Vagina (tissue), 2 donors: ENCODE results near the gene MPRIP. TPM values are rescaled to one million over a fixed set of nuclear protein-coding genes. Genes with fewer than 3 reads are reported as not detected.
A peak's percentile ranks its signal among the peaks of the same experiment; 100 is the strongest.

Experiments
- DNase-seq, 2 donors: peaks; one replicate each; pipeline ENCODE4 v3.0.0-alpha.2; 2017; ENCODE audit errors: extremely low spot score in 2 of 2
- H3K27ac ChIP-seq: fragments of 200-600 bp; sonication (generic); one replicate; pipeline ENCODE4 v1.5.1; 2019
- H3K27me3 ChIP-seq: fragments of 200-600 bp; sonication (generic); one replicate; pipeline ENCODE4 v1.5.1; 2019
- H3K36me3 ChIP-seq, 2 donors: fragments of 200-600 bp; sonication (generic); one replicate each; pipeline ENCODE4 v1.5.1; 2017 to 2019
- H3K4me1 ChIP-seq: fragments of 200-600 bp; sonication (generic); one replicate; pipeline ENCODE4 v1.5.1; 2019
- H3K4me3 ChIP-seq, 2 donors: fragments of 200-600 bp; sonication (generic); 1 replicate in 1 of 2; 2 replicates in 1 of 2; pipeline ENCODE4 v1.5.1; 2016 to 2019
- H3K9me3 ChIP-seq: fragments of 200-600 bp; sonication (generic); one replicate; pipeline ENCODE4 v1.5.1; 2019
- POLR2A ChIP-seq, 2 donors: fragments of 450-650 bp; IDR thresholded peaks; one replicate each; pipeline ENCODE4 v1.6.1; 2017; ENCODE audit warnings: antibody characterized with exemption in 2 of 2, mild to moderate bottlenecking in 2 of 2, moderate library complexity in 2 of 2
- POLR2AphosphoS5 ChIP-seq, 2 donors: sonication (generic); formaldehyde crosslinking; IDR thresholded peaks; one replicate each; pipeline ENCODE4 v1.9.0; 2017; ENCODE audit warnings: antibody characterized with exemption in 2 of 2, mild to moderate bottlenecking in 2 of 2, low read depth in 1 of 2; ENCODE audit not compliant: insufficient read depth in 1 of 2
- intact Hi-C: fragments of 100-400 bp; cut with DNase I; formaldehyde crosslinking; loops from one replicate; pipeline ENCODE4 v1.15.1; 2023
- total RNA-seq: library from RNA; depleted of rRNA; stranded (reverse); fragments of >200 nt; gene quantifications from one replicate; pipeline ENCODE4 v1.2.3, GENCODE V29; 2016
- TF ChIP-seq, protein P1 (sequence below), 3 experiments: fragments of 450-650 bp in 2 of 3; fragments of 200-600 bp in 1 of 3; sonication (generic) in 1 of 3; IDR thresholded peaks; one replicate each; pipeline ENCODE4 v1.5.1; 2017 to 2019; ENCODE audit warnings: antibody characterized with exemption in 3 of 3, mild to moderate bottlenecking in 2 of 3, moderate library complexity in 2 of 3

Gene MPRIP
- total RNA-seq, 1 donor from 2014 or later = 202 TPM

DNA sequence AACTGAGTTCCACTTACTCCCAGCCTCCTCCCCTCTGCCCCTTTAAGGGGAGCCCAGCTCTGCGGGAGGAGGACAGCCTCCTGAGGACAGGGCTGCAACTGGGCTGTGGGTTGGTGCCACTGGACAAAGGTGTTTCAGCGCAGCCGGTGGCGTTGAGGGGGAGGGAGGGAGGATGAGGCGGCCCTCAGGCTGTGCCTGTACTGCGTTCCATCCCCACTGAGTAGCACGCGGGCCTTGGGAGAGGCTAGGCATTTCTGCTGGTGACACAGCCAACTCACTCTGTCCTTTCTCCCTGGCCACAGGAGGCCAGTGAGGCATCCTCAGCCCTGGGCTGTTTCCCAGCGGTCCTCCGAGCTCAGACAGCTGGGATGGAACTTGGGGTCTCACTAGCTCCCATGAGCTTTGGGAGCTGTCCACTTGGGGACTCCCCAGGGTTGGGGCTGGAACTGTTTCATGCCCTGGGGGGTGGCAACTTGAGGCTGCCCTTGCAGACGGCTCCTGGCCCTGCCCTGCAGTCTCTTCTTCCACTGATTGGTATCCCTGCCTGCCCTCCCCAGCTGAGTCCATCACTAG is 70.5 kb downstream of the MPRIP start:
- H3K9me3 ChIP-seq = no peaks in the 10 kb centered on the region
- TF ChIP-seq POLR2A (IDR thresholded peaks at IDR 0.05) = no peak
- no peak for TF ChIP-seq POLR2AphosphoS5 (IDR thresholded peaks at IDR 0.05; ENCODE audit: insufficient read depth in 1 of 2, low read depth in 1 of 2)
- TF ChIP-seq, protein P1, sequence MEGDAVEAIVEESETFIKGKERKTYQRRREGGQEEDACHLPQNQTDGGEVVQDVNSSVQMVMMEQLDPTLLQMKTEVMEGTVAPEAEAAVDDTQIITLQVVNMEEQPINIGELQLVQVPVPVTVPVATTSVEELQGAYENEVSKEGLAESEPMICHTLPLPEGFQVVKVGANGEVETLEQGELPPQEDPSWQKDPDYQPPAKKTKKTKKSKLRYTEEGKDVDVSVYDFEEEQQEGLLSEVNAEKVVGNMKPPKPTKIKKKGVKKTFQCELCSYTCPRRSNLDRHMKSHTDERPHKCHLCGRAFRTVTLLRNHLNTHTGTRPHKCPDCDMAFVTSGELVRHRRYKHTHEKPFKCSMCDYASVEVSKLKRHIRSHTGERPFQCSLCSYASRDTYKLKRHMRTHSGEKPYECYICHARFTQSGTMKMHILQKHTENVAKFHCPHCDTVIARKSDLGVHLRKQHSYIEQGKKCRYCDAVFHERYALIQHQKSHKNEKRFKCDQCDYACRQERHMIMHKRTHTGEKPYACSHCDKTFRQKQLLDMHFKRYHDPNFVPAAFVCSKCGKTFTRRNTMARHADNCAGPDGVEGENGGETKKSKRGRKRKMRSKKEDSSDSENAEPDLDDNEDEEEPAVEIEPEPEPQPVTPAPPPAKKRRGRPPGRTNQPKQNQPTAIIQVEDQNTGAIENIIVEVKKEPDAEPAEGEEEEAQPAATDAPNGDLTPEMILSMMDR (IDR thresholded peaks at IDR 0.05) = no peak
- DNase-seq = no peak
- no peaks in the 10 kb centered on the region for H3K27me3 ChIP-seq
- peaks cover 92% of the 10 kb centered on the region for H3K4me1 ChIP-seq
- intact Hi-C loops = no loop called here
- H3K36me3 ChIP-seq = no peaks in the 10 kb centered on the region
- H3K27ac ChIP-seq = no peak overlapping the region
- H3K4me3 ChIP-seq = no peak overlapping the region

DNA sequence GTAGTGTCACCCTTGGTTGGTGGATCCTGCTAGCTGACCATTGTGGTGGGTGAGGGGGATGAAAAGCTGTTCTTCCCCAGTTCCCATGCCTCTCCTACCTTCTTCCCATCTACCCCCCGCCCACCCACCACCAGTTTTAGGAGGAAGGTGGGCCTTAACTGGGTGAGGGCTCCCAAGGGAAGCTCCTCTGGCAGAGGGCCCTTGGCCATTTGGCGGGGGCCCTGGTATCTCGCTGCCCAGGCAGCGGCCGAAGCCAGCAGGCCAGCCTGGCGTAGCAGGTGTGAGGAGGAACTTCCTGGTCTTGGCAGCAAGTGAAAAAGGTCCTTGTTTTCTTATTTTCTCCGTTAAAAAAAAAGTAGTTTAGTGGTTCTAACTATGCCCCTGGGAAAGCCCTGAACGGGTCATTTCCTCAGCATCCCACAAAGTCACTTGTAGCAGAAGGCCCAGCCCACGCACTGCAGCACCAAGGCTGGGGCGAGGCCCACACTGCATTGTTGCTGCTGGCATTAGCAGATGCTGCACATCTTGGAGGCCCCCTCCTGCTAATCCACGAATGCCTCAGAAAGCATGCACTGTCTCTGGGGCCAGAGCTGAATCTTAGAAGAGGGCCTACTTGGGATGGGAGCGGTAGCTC is 72.5 kb downstream of the MPRIP start:
- Histone ChIP-seq H3K27ac (no peak overlapping the region), H3K36me3 (no peaks in the 10 kb centered on the region), H3K9me3 (no peaks in the 10 kb centered on the region), H3K4me1 (peaks cover 92% of the 10 kb centered on the region), H3K4me3 (no peak overlapping the region), H3K27me3 (no peaks in the 10 kb centered on the region)
- no peak for DNase-seq
- intact Hi-C loops = no loop called here
- TF ChIP-seq POLR2AphosphoS5 (IDR thresholded peaks at IDR 0.05; ENCODE audit: insufficient read depth in 1 of 2, low read depth in 1 of 2) (no peak), POLR2A (IDR thresholded peaks at IDR 0.05) (no peak)
- TF ChIP-seq, protein P1 (IDR thresholded peaks at IDR 0.05) = no peak

DNA sequence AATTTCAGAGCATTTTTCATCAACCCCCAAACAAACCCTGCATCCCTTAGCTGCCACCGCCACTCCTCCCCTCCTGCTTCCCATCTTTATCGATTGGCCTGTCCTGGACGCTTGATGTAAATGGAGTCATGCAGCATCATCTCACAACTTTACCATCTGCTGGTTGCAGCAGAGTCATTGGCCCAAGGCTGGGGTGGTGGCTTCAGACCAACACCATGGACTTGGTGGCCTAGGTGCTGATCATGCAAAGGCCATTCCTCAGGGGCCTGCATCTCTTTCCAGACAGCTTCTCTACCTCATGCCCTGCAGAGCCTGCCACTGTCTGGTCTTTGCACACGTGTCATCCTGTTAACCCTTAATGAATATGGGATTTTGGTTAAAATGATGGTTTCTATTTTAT is 73.4 kb downstream of the MPRIP start:
- no peaks in the 10 kb centered on the region for H3K36me3 ChIP-seq
- no peak overlapping the region for H3K4me3 ChIP-seq
- H3K27me3 ChIP-seq = no peaks in the 10 kb centered on the region
- H3K9me3 ChIP-seq = no peaks in the 10 kb centered on the region
- no peak overlapping the region for H3K27ac ChIP-seq
- intact Hi-C loops = no loop called here
- DNase-seq = no peak
- TF ChIP-seq POLR2AphosphoS5 (IDR thresholded peaks at IDR 0.05; ENCODE audit: insufficient read depth in 1 of 2, low read depth in 1 of 2) (no peak), POLR2A (IDR thresholded peaks at IDR 0.05) (no peak)
- TF ChIP-seq, protein P1 (IDR thresholded peaks at IDR 0.05) = no peak
- peaks cover 92% of the 10 kb centered on the region for H3K4me1 ChIP-seq

DNA sequence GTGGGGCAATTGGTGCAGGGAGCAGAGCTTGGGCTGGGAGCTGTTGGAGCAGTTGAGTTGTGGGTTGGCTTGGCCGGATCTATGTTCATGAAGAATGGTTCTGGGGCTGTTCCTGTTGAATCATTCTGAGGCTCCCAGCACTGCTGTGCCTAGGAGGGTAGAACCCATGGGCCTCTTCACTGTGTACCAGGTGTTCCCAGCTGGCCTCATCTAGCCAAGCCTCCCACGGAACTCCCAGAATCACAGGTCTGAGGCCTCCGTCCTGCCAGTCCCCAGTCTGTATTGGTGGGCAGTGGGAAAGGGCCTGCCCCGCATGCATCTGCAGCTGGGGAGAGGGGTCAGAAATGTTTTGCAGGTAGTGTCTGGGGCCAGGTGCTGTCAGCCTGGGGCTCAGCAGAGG is 74.1 kb downstream of the MPRIP start:
- Histone ChIP-seq H3K27me3 (no peaks in the 10 kb centered on the region), H3K9me3 (no peaks in the 10 kb centered on the region), H3K27ac (no peak overlapping the region), H3K4me3 (no peak overlapping the region), H3K4me1 (peaks cover 93% of the 10 kb centered on the region), H3K36me3 (no peaks in the 10 kb centered on the region)
- no peak for TF ChIP-seq POLR2AphosphoS5 (IDR thresholded peaks at IDR 0.05; ENCODE audit: insufficient read depth in 1 of 2, low read depth in 1 of 2)
- TF ChIP-seq, protein P1 (IDR thresholded peaks at IDR 0.05) = no peak
- TF ChIP-seq POLR2A (IDR thresholded peaks at IDR 0.05) = no peak
- DNase-seq = no peak
- intact Hi-C loops = no loop called here

DNA sequence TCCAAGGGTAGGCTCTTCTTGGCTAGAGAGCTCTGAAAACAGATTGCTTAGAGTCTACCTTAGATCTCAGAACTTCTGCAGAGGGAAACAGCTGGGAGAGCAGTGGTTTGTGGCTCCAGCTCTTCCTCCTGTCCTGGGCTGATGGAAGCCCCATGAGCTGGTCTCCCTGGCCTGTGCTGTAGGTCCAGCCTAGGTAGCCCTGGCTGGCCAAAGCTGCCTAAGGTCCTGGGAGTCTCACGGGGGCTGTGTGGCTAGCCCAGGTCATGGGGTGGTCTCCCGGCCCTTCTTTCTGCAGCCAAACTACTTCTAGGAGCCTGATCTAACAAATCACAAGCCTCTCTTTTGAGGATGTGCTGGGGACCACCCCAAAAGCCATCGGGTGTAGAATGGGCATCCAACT is 75.7 kb downstream of the MPRIP start:
- Histone ChIP-seq H3K36me3 (no peaks in the 10 kb centered on the region), H3K27ac (peak overlapping the region; percentile 65), H3K4me1 (peaks cover 83% of the 10 kb centered on the region), H3K4me3 (no peak overlapping the region), H3K9me3 (no peaks in the 10 kb centered on the region), H3K27me3 (no peaks in the 10 kb centered on the region)
- DNase-seq = no peak
- intact Hi-C loops = no loop called here
- TF ChIP-seq POLR2AphosphoS5 (IDR thresholded peaks at IDR 0.05; ENCODE audit: insufficient read depth in 1 of 2, low read depth in 1 of 2) (no peak), POLR2A (IDR thresholded peaks at IDR 0.05) (no peak)
- TF ChIP-seq, protein P1 (IDR thresholded peaks at IDR 0.05) = no peak
